H1 (cell line): ENCODE measurements around the gene RAD51B. TPM values are rescaled to one million over a fixed set of nuclear protein-coding genes. Genes with fewer than 3 reads are reported as not detected.
A peak's percentile ranks its signal among the peaks of the same experiment; 100 is the strongest.

Experiments
- CTCF ChIA-PET: fragments of 300-600 bp; sonication (Branson Sonifier 250); formaldehyde crosslinking; loops from one replicate; lab custom pipeline; 2021; ENCODE audit not compliant: partially characterized antibody; lab: Charles Lee
- POLR2A ChIA-PET: fragments of 300-600 bp; sonication (Branson Sonifier 250); formaldehyde crosslinking; loops from one replicate; lab custom pipeline; 2021; ENCODE audit warnings: inconsistent platforms; ENCODE audit not compliant: partially characterized antibody; lab: Charles Lee
- DNase-seq, 2 experiments: peaks; one replicate each; pipeline versions ENCODE4 v3.0.0 to v3.0.0-alpha.2; 2010 to 2022; ENCODE audit warnings: low spot score in 2 of 2, low read depth in 1 of 2, mixed read lengths in 1 of 2
- FAIRE-seq: peaks from 2 replicates; lab custom pipeline; 2011; peaks lifted over from hg19 to GRCh38; lab: Jason Lieb, UNC
- H2AFZ ChIP-seq: 2 replicates; pipeline ENCODE4 v1.8.1; 2012; ENCODE audit warnings: low read length, inconsistent platforms
- H2AK5ac ChIP-seq: 2 replicates; pipeline ENCODE4 v1.6.1; 2013; ENCODE audit warnings: low read depth, low read length
- H2BK120ac ChIP-seq: replicated peaks from 2 replicates; pipeline ENCODE3; 2013; ENCODE audit warnings: low read depth, low read length, inconsistent platforms
- H2BK12ac ChIP-seq: 2 replicates; pipeline ENCODE4 v1.6.1; 2013; ENCODE audit warnings: low read depth, low read length
- H2BK15ac ChIP-seq: 2 replicates; pipeline ENCODE4 v1.6.1; 2013; ENCODE audit warnings: low read length
- H2BK20ac ChIP-seq: 2 replicates; pipeline ENCODE4 v1.6.1; 2013; ENCODE audit warnings: low read length
- H2BK5ac ChIP-seq: 2 replicates; pipeline ENCODE4 v1.6.1; 2013; ENCODE audit warnings: low read depth, low read length
- H3K14ac ChIP-seq: 2 replicates; pipeline ENCODE4 v1.6.1; 2013; ENCODE audit warnings: inconsistent platforms; ENCODE audit not compliant: insufficient read length
- H3K18ac ChIP-seq: 2 replicates; pipeline ENCODE4 v1.6.1; 2013; ENCODE audit warnings: low read length; ENCODE audit errors: extremely low read depth
- H3K23ac ChIP-seq: 2 replicates; pipeline ENCODE4 v1.6.1; 2013; ENCODE audit warnings: inconsistent platforms; ENCODE audit not compliant: insufficient read length
- H3K23me2 ChIP-seq: 2 replicates; pipeline ENCODE4 v1.6.1; 2013; ENCODE audit warnings: low read depth, low read length
- H3K27ac ChIP-seq: 2 replicates; pipeline ENCODE4 v1.6.1; 2011; ENCODE audit warnings: low read depth, low read length, inconsistent platforms
- H3K27me3 ChIP-seq, 4 experiments: replicated peaks in 1 of 4; 1 replicate in 1 of 4; 2 replicates in 3 of 4; pipeline versions ENCODE4 v1.6.1 to v1.8.1; 2011 to 2013; ENCODE audit warnings: low read length in 3 of 4, mild to moderate bottlenecking in 3 of 4, inconsistent platforms in 2 of 4, mixed read lengths in 2 of 4, moderate library complexity in 1 of 4; ENCODE audit not compliant: control insufficient read depth in 3 of 4, insufficient read depth in 3 of 4; ENCODE audit errors: extremely low read depth in 1 of 4
- H3K36me3 ChIP-seq, 4 experiments: 2 replicates each; pipeline versions ENCODE4 v1.6.1 to v1.8.1; 2011 to 2013; ENCODE audit warnings: mild to moderate bottlenecking in 4 of 4, low read length in 3 of 4, moderate library complexity in 2 of 4, control low read depth in 1 of 4, inconsistent platforms in 1 of 4; ENCODE audit not compliant: insufficient read depth in 4 of 4, control insufficient read depth in 2 of 4
- H3K4ac ChIP-seq: replicated peaks from 2 replicates; pipeline ENCODE3; 2013; ENCODE audit warnings: low read length, low read depth, mixed read lengths, inconsistent platforms; ENCODE audit not compliant: insufficient read length
- H3K4me1 ChIP-seq, 4 experiments: replicated peaks in 1 of 4; 1 replicate in 1 of 4; 2 replicates in 3 of 4; pipeline versions ENCODE4 v1.6.1 to v1.8.1; 2011 to 2013; ENCODE audit warnings: low read length in 3 of 4, inconsistent platforms in 2 of 4, mixed read lengths in 1 of 4; ENCODE audit not compliant: insufficient read depth in 4 of 4, control insufficient read depth in 3 of 4
- H3K4me2 ChIP-seq, 2 experiments: 2 replicates each; pipeline versions ENCODE4 v1.6.1 to v1.8.1; 2011 to 2013; ENCODE audit warnings: low read depth in 2 of 2, low read length in 2 of 2, control low read depth in 1 of 2, inconsistent platforms in 1 of 2, mild to moderate bottlenecking in 1 of 2; ENCODE audit not compliant: insufficient read depth in 1 of 2
- H3K4me3 ChIP-seq, 4 experiments: fragments of 200-600, 300-600 bp in 1 of 4; sonication (generic), shearing (Covaris generic), sonication (Bioruptor Twin) in 1 of 4; 2 replicates each; pipeline versions ENCODE4 v1.5.1 to v1.8.1; 2011 to 2016; ENCODE audit warnings: low read length in 4 of 4, low read depth in 3 of 4, control low read depth in 2 of 4, inconsistent platforms in 2 of 4, mild to moderate bottlenecking in 2 of 4, mixed read lengths in 1 of 4, moderate library complexity in 1 of 4; ENCODE audit not compliant: insufficient read depth in 2 of 4; ENCODE audit errors: extremely low read depth in 1 of 4
- H3K56ac ChIP-seq: replicated peaks from 2 replicates; pipeline ENCODE3; 2013; ENCODE audit warnings: low read depth, mild to moderate bottlenecking, mixed read lengths, low read length, inconsistent platforms; ENCODE audit not compliant: insufficient read length
- H3K79me1 ChIP-seq: 2 replicates; pipeline ENCODE4 v1.6.1; 2013; ENCODE audit warnings: low read depth, low read length, control low read depth
- H3K79me2 ChIP-seq, 2 experiments: 2 replicates each; pipeline versions ENCODE4 v1.6.1 to v1.8.1; 2012 to 2013; ENCODE audit warnings: low read length in 2 of 2, mild to moderate bottlenecking in 2 of 2, inconsistent platforms in 1 of 2; ENCODE audit not compliant: insufficient read depth in 2 of 2, control insufficient read depth in 1 of 2
- H3K9ac ChIP-seq, 4 experiments: replicated peaks in 1 of 4; 1 replicate in 1 of 4; 2 replicates in 3 of 4; pipeline versions ENCODE4 v1.6.1 to v1.8.1; 2011 to 2013; ENCODE audit warnings: low read depth in 3 of 4, low read length in 3 of 4, control low read depth in 2 of 4, mild to moderate bottlenecking in 2 of 4, moderate library complexity in 2 of 4, inconsistent platforms in 1 of 4; ENCODE audit errors: extremely low read depth in 1 of 4
- H3K9me3 ChIP-seq, 2 experiments: 2 replicates each; pipeline versions ENCODE4 v1.6.1 to v1.8.1; 2012 to 2013; ENCODE audit warnings: mild to moderate bottlenecking in 2 of 2, moderate library complexity in 2 of 2, control low read depth in 1 of 2, inconsistent platforms in 1 of 2, low read depth in 1 of 2, low read length in 1 of 2, mixed read lengths in 1 of 2; ENCODE audit not compliant: insufficient read depth in 2 of 2
- H4K20me1 ChIP-seq, 2 experiments: replicated peaks in 1 of 2; 2 replicates each; pipeline versions ENCODE3 to v1.8.1; 2011 to 2013; ENCODE audit warnings: inconsistent platforms in 2 of 2, low read length in 2 of 2, mild to moderate bottlenecking in 1 of 2; ENCODE audit not compliant: insufficient read depth in 2 of 2, control insufficient read depth in 1 of 2
- H4K5ac ChIP-seq: 2 replicates; pipeline ENCODE4 v1.6.1; 2013; ENCODE audit warnings: low read length, low read depth, mixed read lengths, inconsistent platforms; ENCODE audit not compliant: insufficient read length
- H4K8ac ChIP-seq: 2 replicates; pipeline ENCODE4 v1.8.0; 2013; ENCODE audit warnings: mild to moderate bottlenecking, moderate library complexity, low read length, inconsistent platforms; ENCODE audit not compliant: insufficient read depth; ENCODE audit errors: extremely low read depth
- H4K91ac ChIP-seq: replicated peaks from 2 replicates; pipeline ENCODE3; 2013; ENCODE audit warnings: low read length, mixed read lengths, inconsistent platforms; ENCODE audit not compliant: insufficient read length
- BACH1 ChIP-seq: IDR thresholded peaks from 2 replicates; pipeline ENCODE4 v1.6.1; 2012; ENCODE audit warnings: low read length, improper control_type of control experiment
- CBX5 ChIP-seq: fragments of 300-800, 300-1000 bp; sonication (generic); IDR thresholded peaks from 2 replicates; pipeline ENCODE4 v1.7.1; 2016; ENCODE audit warnings: antibody characterized with exemption, low read length, low read depth
- CBX8 ChIP-seq: fragments of 300-800, 300-1000 bp; sonication (generic); IDR thresholded peaks from 2 replicates; pipeline ENCODE4 v1.7.1; 2016; ENCODE audit warnings: low read depth, low read length, borderline replicate concordance
- EZH2 ChIP-seq: fragments of 200-600 bp; sonication (generic); IDR thresholded peaks from 2 replicates; pipeline ENCODE4 v1.7.1; 2012; ENCODE audit warnings: low read depth, mild to moderate bottlenecking, moderate library complexity, low read length, inconsistent platforms; ENCODE audit not compliant: severe bottlenecking
- KDM1A ChIP-seq: fragments of 200-600, 300-600 bp; sonication (generic); IDR thresholded peaks from 2 replicates; pipeline ENCODE4 v1.7.1; 2016; ENCODE audit warnings: mild to moderate bottlenecking, low read length, borderline replicate concordance
- KDM5A ChIP-seq: fragments of 200-600 bp; IDR thresholded peaks from 2 replicates; pipeline ENCODE4 v1.7.1; 2012; ENCODE audit warnings: mild to moderate bottlenecking, low read length, inconsistent platforms, mixed read lengths
- RAD21 ChIP-seq, 2 experiments: IDR thresholded peaks in 1 of 2; conservative IDR thresholded peaks in 1 of 2; 2 replicates each; pipeline ENCODE4 v1.6.1; 2011; ENCODE audit warnings: low read depth in 2 of 2, low read length in 2 of 2, improper control_type of control experiment in 1 of 2, inconsistent platforms in 1 of 2, mild to moderate bottlenecking in 1 of 2, moderate library complexity in 1 of 2
- RXRA ChIP-seq: IDR thresholded peaks from 2 replicates; pipeline ENCODE4 v1.6.1; 2011; ENCODE audit warnings: low read depth, mild to moderate bottlenecking, low read length, moderate library complexity; ENCODE audit not compliant: insufficient read depth
- SIRT6 ChIP-seq: IDR thresholded peaks from one replicate; pipeline ENCODE4 v1.7.1; 2012; ENCODE audit warnings: low read length, inconsistent platforms
- TAF1 ChIP-seq: IDR thresholded peaks from 2 replicates; pipeline ENCODE4 v1.6.1; 2011; ENCODE audit warnings: mild to moderate bottlenecking, low read depth, low read length
- TCF12 ChIP-seq: IDR thresholded peaks from 2 replicates; pipeline ENCODE4 v1.6.1; 2011; ENCODE audit warnings: low read depth, mild to moderate bottlenecking, low read length
- WGBS, 2 experiments: shearing (Covaris generic) in 1 of 2; methylation state at CpG; one replicate each; pipeline versions ENCODE4 v1.1.6 to v1.1.7; 2013 to 2015; ENCODE audit warnings: low lambda C conversion rate in 2 of 2, mixed read lengths in 2 of 2, inconsistent platforms in 1 of 2, low coverage in 1 of 2, missing lambda C conversion rate in 1 of 2; ENCODE audit not compliant: insufficient replicate concordance in 2 of 2, insufficient coverage in 1 of 2, insufficient read length in 1 of 2; ENCODE audit errors: extremely low coverage in 1 of 2, missing lambda C conversion rate in 1 of 2; 5-methylcytosine and 5-hydroxymethylcytosine counted together
- polyA plus RNA-seq, 7 experiments: library from polyadenylated mRNA; depleted of rRNA in 3 of 7; stranded (reverse) in 5 of 7; unstranded in 2 of 7; fragments of >200 nt in 5 of 7; fragments of 200-250 nt in 2 of 7; gene quantifications; 1 replicate in 5 of 7; 2 replicates in 1 of 7; 4 replicates in 1 of 7; pipeline versions ENCODE4 v1.2.1 to v1.2.3, GENCODE V29; 2011 to 2013; ENCODE audit warnings: missing spikeins in 2 of 7, mixed read lengths in 2 of 7
- total RNA-seq: library from RNA; stranded (reverse); fragmentation: NEBNext Ultra II Directional; extraction: Animal tissue kit (Norgen Biotek cat#: 25700); gene quantifications from 2 replicates; pipeline ENCODE4 v1.2.1, GENCODE V29; 2021
- TF ChIP-seq, protein P1 (sequence below): IDR thresholded peaks from 2 replicates; pipeline ENCODE4 v1.6.1; 2012; ENCODE audit warnings: inconsistent platforms

RAD51B gene
- total and polyA plus RNA-seq, 2 of the 8 experiments (the other 6 are each of a cell fraction or from before 2014, with no cell fraction given): 3.9 to 14.9 TPM

DNA sequence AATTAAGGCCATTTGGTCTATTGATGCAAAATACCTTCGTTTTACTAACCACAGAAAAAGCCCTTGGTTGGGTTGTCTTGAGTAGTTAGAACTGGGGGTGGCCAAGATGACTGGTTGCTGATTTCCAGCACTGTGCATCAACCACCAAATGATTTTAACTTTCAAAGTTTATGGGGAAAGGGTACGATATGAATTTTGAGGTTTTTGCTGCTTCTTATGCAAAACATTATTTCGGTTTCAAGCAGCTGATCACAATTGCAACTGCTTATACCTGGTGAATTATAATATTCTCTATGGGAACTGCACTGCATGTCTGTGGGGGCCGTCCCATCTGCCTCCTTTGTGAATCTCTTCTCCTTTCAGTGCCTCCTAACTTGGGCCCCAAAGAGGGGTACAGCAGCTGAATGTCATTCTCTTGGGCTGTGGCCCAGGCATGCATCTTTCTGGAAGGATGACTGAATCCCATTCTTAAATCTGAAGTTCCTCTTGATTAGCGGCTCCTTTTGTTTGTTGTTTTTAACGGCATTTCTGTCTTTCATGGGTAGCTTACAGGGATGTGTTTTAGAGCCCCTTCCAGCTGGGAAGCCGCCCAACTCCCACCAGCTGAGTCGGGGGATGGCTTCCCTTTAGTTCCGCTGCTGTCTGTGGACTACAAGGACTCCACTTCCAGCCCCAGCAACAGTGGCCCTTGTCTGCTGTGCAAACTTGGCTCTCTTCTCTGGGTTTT is 493.5 kb downstream of the RAD51B start:
- Histone ChIP-seq H3K23ac (no peak overlapping the region), H2BK12ac (no peak overlapping the region), H2AFZ (no peak overlapping the region), H3K79me1 (no peaks in the 10 kb centered on the region), H3K4me2 (no peak overlapping the region), H3K56ac (no peak overlapping the region), H3K23me2 (no peaks in the 10 kb centered on the region), H3K4ac (no peak overlapping the region), H3K4me3 (no peak overlapping the region), H2BK15ac (no peak overlapping the region), H4K20me1 (no peaks in the 10 kb centered on the region), H4K8ac (no peak overlapping the region), H3K79me2 (no peaks in the 10 kb centered on the region), H3K27ac (no peak overlapping the region), H3K9ac (no peak overlapping the region), H2BK120ac (no peak overlapping the region), H3K9me3 (no peaks in the 10 kb centered on the region), H2BK5ac (no peak overlapping the region), H3K36me3 (no peaks in the 10 kb centered on the region), H3K18ac (0 out of 2 replicates have a peak overlapping the region, but pooled peaks have one; percentile 9), H3K14ac (no peak overlapping the region), H4K91ac (no peak overlapping the region), H3K27me3 (no peaks in the 10 kb centered on the region), H3K4me1 (peaks cover 0 to 7% (median 2%) of the 10 kb centered on the region in 4 experiments; a peak in 2 of 7 replicates), H4K5ac (no peak overlapping the region), H2BK20ac (no peak overlapping the region), H2AK5ac (no peak overlapping the region)
- ChIA-PET POLR2A (no interaction called here), CTCF (interaction anchor here (0.7 to 1.7 kb wide), 5 partner anchors 7 to 148 kb away, joined by 3 to 5 read pairs (median 3); no protein-coding TSS in a partner anchor)
- WGBS, 2 experiments: 90% methylated on average over 9 of the region's 9 CpGs; no CpG with 5 or more reads in 1 of the 2 experiments
- no peak for FAIRE-seq
- DNase-seq: no peak
- no peak for TF ChIP-seq TCF12
- no peak for TF ChIP-seq TAF1
- no peak for TF ChIP-seq CBX8
- TF ChIP-seq RXRA: no peak
- TF ChIP-seq RAD21 (IDR thresholded peaks at IDR 0.05 in 1 of 2, conservative IDR thresholded peaks at IDR 0.05 in 1 of 2; ENCODE audit: low read depth in 2 of 2, low read length in 2 of 2): no peak
- no peak for TF ChIP-seq KDM1A
- TF ChIP-seq EZH2: no peak
- TF ChIP-seq CBX5: no peak
- no peak for TF ChIP-seq BACH1
- no peak for TF ChIP-seq KDM5A
- TF ChIP-seq, protein P1, sequence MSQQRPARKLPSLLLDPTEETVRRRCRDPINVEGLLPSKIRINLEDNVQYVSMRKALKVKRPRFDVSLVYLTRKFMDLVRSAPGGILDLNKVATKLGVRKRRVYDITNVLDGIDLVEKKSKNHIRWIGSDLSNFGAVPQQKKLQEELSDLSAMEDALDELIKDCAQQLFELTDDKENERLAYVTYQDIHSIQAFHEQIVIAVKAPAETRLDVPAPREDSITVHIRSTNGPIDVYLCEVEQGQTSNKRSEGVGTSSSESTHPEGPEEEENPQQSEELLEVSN: no peak
- TF ChIP-seq SIRT6: no peak
